Pancreas (tissue), 10 donors: ENCODE data around the gene CDK11A. TPM values are rescaled to one million over a fixed set of nuclear protein-coding genes. Genes with fewer than 3 reads are reported as not detected.

Experiments
- ATAC-seq, 4 donors: fragments of 200-7000 bp; cut with Tn5 transposase; one replicate each; pipeline versions ENCODE4 v1.8.0 to v1.9.1; 2020; ENCODE audit warnings: mild to moderate bottlenecking in 4 of 4, moderate library complexity in 4 of 4
- DNase-seq, 6 donors: peaks; one replicate each; pipeline ENCODE4 v3.0.0-alpha.2; 2020
- FAIRE-seq: peaks from 2 replicates; lab custom pipeline; 2012; peaks lifted over from hg19 to GRCh38; lab: Jason Lieb, UNC
- H3K27ac ChIP-seq, 4 donors: fragments of 200-600 bp; sonication (generic); 1 replicate in 3 of 4; 2 replicates in 1 of 4; pipeline versions ENCODE4 v1.5.0 to v1.8.0; 2020
- H3K27me3 ChIP-seq, 4 donors: fragments of 200-600 bp; one replicate each; pipeline ENCODE4 v1.8.0; 2021
- H3K36me3 ChIP-seq, 3 donors: fragments of 200-600 bp; sonication (generic) in 1 of 3; one replicate each; pipeline versions ENCODE4 v1.5.0 to v1.8.0; 2020 to 2021
- H3K4me1 ChIP-seq, 3 donors: fragments of 200-600 bp; one replicate each; pipeline ENCODE4 v1.8.0; 2021
- H3K4me3 ChIP-seq, 4 donors: fragments of 200-600 bp; sonication (generic) in 2 of 4; one replicate each; pipeline versions ENCODE4 v1.5.0 to v1.8.0; 2020 to 2021
- H3K9me3 ChIP-seq, 4 donors: fragments of 200-600 bp; one replicate each; pipeline ENCODE4 v1.8.0; 2021
- CTCF ChIP-seq, 4 donors: fragments of 200-600 bp; sonication (generic) in 3 of 4; IDR thresholded peaks; one replicate each; pipeline versions ENCODE4 v1.5.0 to v1.8.0; 2021; ENCODE audit warnings: antibody characterized with exemption in 4 of 4
- WGBS, 2 donors: extraction: QIAGEN DNeasy Blood & Tissue Kit; methylation state at CpG; one replicate each; pipeline ENCODE4 v1.1.7; 2013; 5-methylcytosine and 5-hydroxymethylcytosine counted together
- intact Hi-C, 3 donors: fragments of 100-400 bp; cut with DNase I; formaldehyde crosslinking; loops; one replicate each; pipeline versions ENCODE4 v1.11.1 to v1.14.2; 2022
- polyA plus RNA-seq, 2 donors: library from polyadenylated mRNA; stranded (reverse); fragments of 200-250 nt; gene quantifications; one replicate each; pipeline ENCODE4 v1.2.3, GENCODE V29; 2013
- total RNA-seq, 6 donors: library from RNA; stranded (reverse); fragmentation: NEBNext Ultra II Directional in 4 of 6; extraction: Animal tissue kit (Norgen Biotek cat#: 25700) in 4 of 6; gene quantifications; one replicate each; pipeline versions ENCODE4 v1.2.1 to v1.2.4, GENCODE V29; 2021 to 2023
- donor health status: healthy with polysubstance abuse.
- donor health status: DM: no; HTN: no; CAD: no; lungs with moderate emphysema.
- donor health status: DM: no; HTN: no; CAD: no.
- donor health status: control.
- donor health status: control.
- donor health status: Bipolar disorder and iron deficiency.
- donor health status: DM: yes; HTN: yes; CAD: no.
- donor health status: DM: no; HTN: no; CAD: no.
- donor health status: DM: no; HTN: no; CAD: no.
- donor health status: DM: yes; HTN: yes; CAD: no.

The CDK11A gene
- total and polyA plus RNA-seq, 8 donors: 13.2 to 111 (median 17.8) TPM

GRCh38 chr1:1755426-1755825 is 31.3 kb upstream of the CDK11A start:
- DNase-seq (peak in 1 of 6 donors; percentile 70), FAIRE-seq (no peak), ATAC-seq (no peak)
- TF ChIP-seq CTCF (IDR thresholded peaks at IDR 0.05): no peak
- peaks cover 10 to 14% (median 11%) of the 10 kb centered on the region in 3 donors for H3K4me1 ChIP-seq
- H3K27me3 ChIP-seq: no peaks in the 10 kb centered on the region
- H3K27ac ChIP-seq: no peak overlapping the region
- H3K4me3 ChIP-seq: no peak overlapping the region
- WGBS, 2 donors: 88 to 90% methylated on average over 18 to 19 of the region's 19 CpGs
- no peaks in the 10 kb centered on the region for H3K9me3 ChIP-seq
- H3K36me3 ChIP-seq: peaks cover 0 to 28% (median 5%) of the 10 kb centered on the region in 3 donors
- intact Hi-C loops: no loop called here

- intact Hi-C loops: no loop called here
- Histone ChIP-seq H3K4me3 (no peak overlapping the region), H3K9me3 (no peaks in the 10 kb centered on the region), H3K27ac (no peak overlapping the region), H3K36me3 (peaks cover 0 to 28% (median 5%) of the 10 kb centered on the region in 3 donors), H3K4me1 (peaks cover 10 to 14% (median 11%) of the 10 kb centered on the region in 3 donors), H3K27me3 (no peaks in the 10 kb centered on the region)
- DNase-seq (peak in 1 of 6 donors; percentile 56), FAIRE-seq (no peak), ATAC-seq (no peak)
- WGBS, 2 donors: 93 to 94% methylated on average over 46 to 48 of the region's 49 CpGs
- TF ChIP-seq CTCF (IDR thresholded peaks at IDR 0.05): no peak
Observed at GRCh38 chr1:1754051-1754815, 30.1 kb upstream of the CDK11A start.

GRCh38 chr1:1753607-1754005 is 29.4 kb upstream of the CDK11A start:
- peaks cover 4 to 9% (median 7%) of the 10 kb centered on the region in 3 donors for H3K4me1 ChIP-seq
- no peaks in the 10 kb centered on the region for H3K27me3 ChIP-seq
- no peaks in the 10 kb centered on the region for H3K9me3 ChIP-seq
- intact Hi-C loops: no loop called here
- peaks cover 0 to 28% (median 5%) of the 10 kb centered on the region in 3 donors for H3K36me3 ChIP-seq
- peak in 1 of 6 donors; percentile 71 for DNase-seq
- ATAC-seq: no peak
- no peak for FAIRE-seq
- 94 to 95% methylated on average over 15 to 16 of the region's 16 CpGs for WGBS, 2 donors
- no peak for TF ChIP-seq CTCF (IDR thresholded peaks at IDR 0.05)
- H3K4me3 ChIP-seq: no peak overlapping the region
- no peak overlapping the region for H3K27ac ChIP-seq

GRCh38 chr1:1752636-1753606 is 28.8 kb upstream of the CDK11A start:
- no peaks in the 10 kb centered on the region for H3K27me3 ChIP-seq
- intact Hi-C loops: no loop called here
- WGBS, 2 donors: 89 to 90% methylated on average over 36 to 37 of the region's 37 CpGs
- H3K4me1 ChIP-seq: peaks cover 0 to 2% (median under 1%) of the 10 kb centered on the region in 3 donors
- FAIRE-seq (no peak), ATAC-seq (no peak), DNase-seq (peak in 2 of 6 donors; percentile 36 to 62)
- H3K9me3 ChIP-seq: no peaks in the 10 kb centered on the region
- no peak overlapping the region for H3K4me3 ChIP-seq
- TF ChIP-seq CTCF (IDR thresholded peaks at IDR 0.05): no peak
- no peak overlapping the region for H3K27ac ChIP-seq
- H3K36me3 ChIP-seq: peaks cover 0 to 28% (median 5%) of the 10 kb centered on the region in 3 donors
